ENCODE measurements around the gene PLD1.
A peak's percentile ranks its signal among the peaks of the same experiment; 100 is the strongest.

The PLD1 gene

DNA sequence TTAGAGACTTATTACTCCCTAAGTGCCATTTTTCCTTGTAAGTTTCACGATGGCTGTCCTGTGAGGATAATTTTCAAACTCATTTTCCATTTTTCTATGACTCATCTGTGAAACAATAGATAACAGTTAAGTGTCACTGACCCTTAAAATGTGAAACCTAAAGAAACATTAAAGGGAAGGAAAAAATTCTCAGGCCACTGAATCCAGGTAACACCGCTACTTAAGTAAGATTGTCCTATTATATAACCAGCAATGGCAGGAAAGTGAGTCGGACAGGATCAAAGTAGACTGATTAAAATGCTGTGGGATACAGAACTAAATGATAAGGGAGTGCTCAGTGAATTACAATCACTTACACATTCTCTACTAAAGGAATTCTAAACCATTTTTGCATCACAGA is 12.4 kb downstream of the PLD1 start:
- no peak for DNase-seq (ENCODE audit: low spot score)
- Histone ChIP-seq H3K27ac (no peak overlapping the region), H3K4me3 (no peak overlapping the region)
- TF ChIP-seq, protein P1, sequence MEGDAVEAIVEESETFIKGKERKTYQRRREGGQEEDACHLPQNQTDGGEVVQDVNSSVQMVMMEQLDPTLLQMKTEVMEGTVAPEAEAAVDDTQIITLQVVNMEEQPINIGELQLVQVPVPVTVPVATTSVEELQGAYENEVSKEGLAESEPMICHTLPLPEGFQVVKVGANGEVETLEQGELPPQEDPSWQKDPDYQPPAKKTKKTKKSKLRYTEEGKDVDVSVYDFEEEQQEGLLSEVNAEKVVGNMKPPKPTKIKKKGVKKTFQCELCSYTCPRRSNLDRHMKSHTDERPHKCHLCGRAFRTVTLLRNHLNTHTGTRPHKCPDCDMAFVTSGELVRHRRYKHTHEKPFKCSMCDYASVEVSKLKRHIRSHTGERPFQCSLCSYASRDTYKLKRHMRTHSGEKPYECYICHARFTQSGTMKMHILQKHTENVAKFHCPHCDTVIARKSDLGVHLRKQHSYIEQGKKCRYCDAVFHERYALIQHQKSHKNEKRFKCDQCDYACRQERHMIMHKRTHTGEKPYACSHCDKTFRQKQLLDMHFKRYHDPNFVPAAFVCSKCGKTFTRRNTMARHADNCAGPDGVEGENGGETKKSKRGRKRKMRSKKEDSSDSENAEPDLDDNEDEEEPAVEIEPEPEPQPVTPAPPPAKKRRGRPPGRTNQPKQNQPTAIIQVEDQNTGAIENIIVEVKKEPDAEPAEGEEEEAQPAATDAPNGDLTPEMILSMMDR (IDR thresholded peaks at IDR 0.05) = no peak

DNA sequence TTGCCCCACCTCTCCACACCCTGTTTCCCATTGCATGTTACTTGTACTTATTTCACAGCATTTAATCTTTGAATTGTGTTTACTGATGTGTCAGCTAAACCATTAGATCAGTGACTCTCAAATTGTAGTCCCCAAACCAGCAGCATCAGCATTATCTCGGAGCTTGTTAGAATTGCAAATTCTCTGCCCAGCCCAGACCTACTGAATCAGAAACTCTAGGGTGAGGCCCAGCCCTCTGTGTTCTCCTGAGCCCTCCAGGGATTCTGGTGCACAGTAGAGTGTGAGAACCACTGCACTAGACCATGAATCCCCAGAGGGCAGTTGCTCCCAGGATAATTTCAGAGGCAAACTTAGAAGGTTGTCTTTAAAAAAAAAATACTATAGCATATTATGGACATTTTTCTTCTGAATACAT is 13.0 kb downstream of the PLD1 start:
- no peak for DNase-seq (ENCODE audit: low spot score)
- Histone ChIP-seq H3K27ac (no peak overlapping the region), H3K4me3 (no peak overlapping the region)
- TF ChIP-seq, protein P1 (IDR thresholded peaks at IDR 0.05) = no peak

GRCh38 chr3:171796625-171797264 is 13.5 kb downstream of the PLD1 start:
- Histone ChIP-seq H3K4me3 (no peak overlapping the region), H3K27ac (no peak overlapping the region)
- TF ChIP-seq, protein P1 (IDR thresholded peaks at IDR 0.05) = no peak
- no peak for DNase-seq (ENCODE audit: low spot score)

GRCh38 chr3:171792531-171792930 is 17.8 kb downstream of the PLD1 start:
- H3K4me3 ChIP-seq = no peak overlapping the region
- no peak overlapping the region for H3K27ac ChIP-seq
- no peak for DNase-seq (ENCODE audit: low spot score)
- TF ChIP-seq, protein P1 (IDR thresholded peaks at IDR 0.05) = no peak

DNA sequence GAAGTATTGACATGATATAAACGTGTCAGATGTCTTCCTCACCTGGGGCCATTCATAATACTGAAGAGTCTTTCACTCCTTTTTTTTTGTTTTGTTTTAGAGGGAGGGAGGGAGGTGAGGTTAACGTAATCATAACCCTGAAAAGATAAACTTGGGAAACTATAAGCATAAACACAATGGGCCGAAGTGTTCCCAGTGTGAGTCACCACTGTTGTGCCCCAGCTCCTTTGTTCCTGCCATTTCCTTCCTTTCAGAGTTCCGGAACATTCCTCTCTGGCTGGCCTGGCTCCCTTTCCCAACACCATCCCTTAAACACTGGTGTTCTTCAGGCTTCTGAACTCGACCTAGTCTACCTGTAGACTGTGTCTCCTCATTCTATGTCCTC is 18.6 kb downstream of the PLD1 start:
- H3K27ac ChIP-seq = peak overlapping the region in 1 of 2 donors; percentile 25
- no peak for DNase-seq (ENCODE audit: low spot score)
- H3K4me3 ChIP-seq = no peak overlapping the region
- TF ChIP-seq, protein P1 (IDR thresholded peaks at IDR 0.05) = no peak

DNA sequence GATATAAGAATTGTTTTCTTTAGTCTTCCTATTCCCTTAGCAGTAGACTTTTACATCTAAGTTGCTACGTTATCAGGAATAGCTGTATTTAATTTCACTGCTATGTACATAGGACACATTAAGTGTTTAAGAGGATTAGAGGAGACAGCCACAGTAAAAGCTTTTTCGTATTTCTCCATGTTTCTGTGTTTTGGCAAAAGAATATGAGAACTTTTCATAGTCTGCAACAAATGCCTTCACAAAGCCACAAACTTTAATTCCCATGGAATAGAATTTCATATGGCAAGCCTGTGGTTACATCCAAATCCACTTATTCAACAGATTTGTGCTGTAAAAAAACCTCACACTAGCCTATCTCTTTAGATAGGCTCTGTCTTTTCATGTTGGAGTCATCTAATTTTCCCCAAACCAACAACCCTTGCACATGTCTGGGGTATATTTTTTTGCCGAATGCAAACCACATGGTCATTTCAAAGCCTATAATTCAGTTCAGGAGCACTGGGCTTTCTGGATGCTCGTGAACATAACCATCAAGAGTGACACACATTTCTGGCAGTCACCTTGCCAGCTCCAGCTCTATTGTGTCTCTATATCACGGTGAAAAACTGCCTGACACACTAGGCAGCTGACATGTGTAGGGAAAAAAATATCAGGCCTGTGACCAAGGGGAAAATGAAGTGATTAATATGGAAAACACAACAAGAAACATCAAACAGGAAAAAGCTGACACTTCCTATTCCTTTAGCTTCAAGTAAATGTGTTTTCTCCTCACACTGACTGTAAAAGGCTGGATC is 19.2 kb downstream of the PLD1 start:
- Histone ChIP-seq H3K4me3 (no peak overlapping the region), H3K27ac (no peak overlapping the region)
- DNase-seq (ENCODE audit: low spot score) = no peak
- TF ChIP-seq, protein P1 (IDR thresholded peaks at IDR 0.05) = no peak

DNA sequence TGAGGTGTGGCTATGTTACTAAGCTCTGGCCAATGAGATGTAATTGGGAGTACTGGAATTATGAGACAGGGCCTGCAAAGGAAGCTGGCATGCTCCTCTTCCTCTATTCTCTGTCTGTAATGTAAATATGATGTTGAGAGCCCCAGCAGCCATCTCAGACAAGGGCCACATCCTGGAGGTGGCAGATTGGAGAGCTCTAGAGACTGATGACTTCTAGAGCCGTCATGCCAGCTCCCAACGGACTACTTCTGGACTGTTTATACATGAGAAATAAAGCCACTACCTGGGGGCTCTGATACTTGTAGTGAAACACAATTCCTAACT is 19.7 kb downstream of the PLD1 start:
- Histone ChIP-seq H3K4me3 (no peak overlapping the region), H3K27ac (no peak overlapping the region)
- TF ChIP-seq, protein P1 (IDR thresholded peaks at IDR 0.05) = no peak
- no peak for DNase-seq (ENCODE audit: low spot score)
